GM19452 (cell line): Measurements from ENCODE around the gene CYP46A1.
A peak's percentile ranks its signal among the peaks of the same experiment; 100 is the strongest.
"Not testable (repeated sequence)": the region's sequence is repeated elsewhere in the genome, so short reads cannot be mapped to it uniquely, and the experiment has no call there.

ENCODE experiments used
- ATAC-seq: cut with Tn5 transposase; IDR thresholded peaks from one replicate; pipeline ENCODE4 v1.9.1; 2021; ENCODE audit not compliant: unreplicated experiment

Gene CYP46A1

GRCh38 chr14:99683619-99684409 lies at the start of gene CYP46A1:
TSS of gene CYP46A1 (plus strand) at chr14:99684298. CDS start at chr14:99684418, 120 bp downstream.
- ATAC-seq: peak; percentile 89

- no peak for ATAC-seq
These were observed 49.7 kb upstream of the CYP46A1 start for GRCh38 chr14:99634443-99634842.

- no peak for ATAC-seq
These were observed 49.0 kb upstream of the CYP46A1 start for GRCh38 chr14:99635116-99635515.

DNA sequence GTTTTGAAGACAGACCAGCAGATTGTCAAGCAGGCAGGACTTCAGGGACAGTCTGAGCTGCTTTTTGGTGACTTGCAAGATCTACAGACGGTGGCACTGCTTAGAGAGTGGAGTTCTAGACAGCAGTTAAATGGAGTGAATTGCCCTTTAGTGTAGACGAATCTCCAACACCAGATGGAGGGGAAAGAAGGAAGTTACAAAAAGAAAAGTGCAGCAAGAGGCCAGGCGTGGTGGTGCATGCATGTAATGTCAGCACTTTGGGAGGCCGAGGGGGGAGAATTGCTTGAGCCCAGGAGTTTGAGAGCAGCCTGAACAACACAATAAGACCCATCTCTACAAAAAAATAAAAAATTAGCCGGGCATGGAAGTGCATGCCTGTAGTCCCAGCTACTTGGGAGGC lies 47.6 kb upstream of the CYP46A1 start:
- no peak for ATAC-seq

DNA sequence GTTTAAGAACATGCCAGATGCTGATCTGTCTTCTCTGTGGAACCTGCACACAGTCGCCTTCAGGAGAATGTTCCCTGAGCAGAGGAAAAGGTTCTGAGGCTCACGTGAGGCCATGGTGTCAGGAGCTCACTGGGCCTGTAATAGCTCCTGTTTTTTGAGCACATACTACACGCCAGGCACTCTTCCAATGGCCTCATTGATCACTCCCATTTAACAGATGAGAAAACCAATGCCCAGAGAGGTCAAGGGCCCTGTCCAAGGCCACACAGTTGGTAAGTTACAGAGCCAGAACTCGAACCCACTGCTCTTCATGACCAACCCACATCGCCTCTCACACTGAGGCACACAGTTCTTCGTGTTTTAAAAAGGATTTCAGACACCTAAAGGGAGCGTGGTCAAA lies 46.5 kb upstream of the CYP46A1 start:
- ATAC-seq: no peak

- not testable (repeated sequence) for ATAC-seq
These were observed 41.3 kb upstream of the CYP46A1 start for GRCh38 chr14:99642771-99643170.

- ATAC-seq: no peak
These were observed 40.8 kb upstream of the CYP46A1 start for GRCh38 chr14:99643343-99643742.

DNA sequence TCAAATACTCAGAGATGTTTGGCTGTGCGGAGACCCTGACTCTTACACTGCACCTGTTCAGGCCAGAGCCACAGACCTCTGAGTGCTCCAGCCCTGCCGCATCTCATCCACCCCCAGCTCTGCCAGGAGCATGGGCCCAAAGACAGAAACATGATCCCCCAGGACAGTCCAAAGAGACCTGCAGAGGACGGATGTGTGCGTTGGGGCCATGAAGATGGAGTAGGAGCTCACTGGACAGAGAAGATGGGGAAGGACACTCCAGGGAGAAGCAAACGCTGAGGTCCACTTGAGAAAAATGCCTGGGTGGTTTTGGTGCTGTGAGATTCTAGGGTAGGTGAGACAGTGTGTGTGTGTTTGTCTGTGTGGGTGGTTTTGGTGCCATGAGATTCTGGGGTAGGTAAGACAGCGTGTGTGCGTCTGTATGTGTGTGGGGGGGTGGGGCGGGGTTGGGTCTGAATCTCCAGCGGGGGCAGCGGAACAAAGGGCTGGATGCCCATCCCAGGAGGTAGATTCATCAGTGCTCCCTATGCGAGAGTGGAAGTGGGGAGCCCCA lies 40.0 kb upstream of the CYP46A1 start:
- no peak for ATAC-seq

- no peak for ATAC-seq
These were observed 39.2 kb upstream of the CYP46A1 start, which contains the start of gene HHIPL1 for GRCh38 chr14:99644723-99645544. TSS of gene HHIPL1 (plus strand) at chr14:99645129. CDS start at chr14:99645208, 79 bp downstream.

DNA sequence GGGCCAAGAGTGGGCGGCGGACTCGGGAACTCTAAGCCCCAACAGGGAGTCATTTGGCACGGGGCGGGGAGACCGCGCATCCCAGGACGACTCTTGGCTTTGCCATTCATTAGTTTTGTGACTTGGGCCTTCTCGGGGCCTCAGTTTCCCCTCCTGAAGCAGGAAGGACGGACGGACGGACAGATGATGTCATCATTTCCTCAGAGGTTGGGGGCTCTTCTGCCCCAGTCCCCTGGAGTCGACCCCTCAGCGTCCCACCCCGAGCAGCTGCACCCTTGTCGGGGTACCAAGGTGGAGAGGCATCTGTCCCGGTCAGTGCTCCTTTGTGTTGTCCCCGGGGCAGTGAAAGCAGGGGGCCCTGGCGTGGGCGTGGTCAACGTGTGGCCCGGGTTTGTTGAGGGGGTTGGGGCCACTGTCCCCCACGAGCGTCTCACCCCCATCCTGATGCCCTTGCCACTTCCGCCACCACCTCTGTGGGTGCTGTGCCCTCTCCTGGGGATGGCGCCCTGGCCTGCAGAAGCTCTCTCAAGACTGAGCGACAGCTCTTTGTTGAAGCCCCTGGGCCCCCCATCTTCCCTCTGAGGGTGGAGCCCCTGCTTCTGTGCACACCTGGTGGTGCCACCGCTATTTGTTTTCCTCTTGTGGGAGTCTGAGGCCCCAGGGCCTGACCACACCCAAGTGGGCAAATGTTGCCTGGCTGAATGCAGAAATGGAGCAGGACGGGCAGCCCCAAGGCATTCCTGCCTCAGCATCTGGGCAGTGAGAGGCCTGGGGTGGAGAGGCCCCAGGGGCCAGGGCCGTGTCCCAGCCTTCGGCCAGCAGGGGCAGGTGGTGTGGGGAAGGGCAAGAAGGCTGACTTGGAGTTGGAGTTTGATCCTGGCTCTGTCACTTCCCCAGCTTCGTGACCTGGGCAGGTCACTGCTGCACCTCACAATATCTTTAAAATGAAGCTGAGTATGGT lies 38.3 kb upstream of the CYP46A1 start:
- ATAC-seq: no peak

DNA sequence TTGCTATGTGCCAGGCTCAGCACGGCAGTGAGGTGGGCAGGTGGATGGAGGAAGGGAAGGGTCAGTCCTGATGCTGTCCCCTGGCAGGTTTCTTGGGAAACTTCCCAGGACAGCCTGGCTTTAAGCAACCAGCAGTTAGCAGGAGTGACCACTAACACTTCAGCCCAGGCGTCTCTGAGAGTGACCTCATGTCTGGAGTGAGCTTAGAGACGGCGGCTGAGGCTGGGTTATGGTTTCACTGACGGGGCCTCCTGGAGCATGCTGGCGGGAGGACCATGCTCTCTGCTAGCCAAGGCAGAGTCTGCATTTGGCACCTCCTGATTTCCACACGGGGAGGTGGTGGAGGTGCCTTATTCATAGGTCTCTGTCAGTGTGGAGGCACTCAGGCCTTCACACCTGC lies 36.7 kb upstream of the CYP46A1 start:
- no peak for ATAC-seq

DNA sequence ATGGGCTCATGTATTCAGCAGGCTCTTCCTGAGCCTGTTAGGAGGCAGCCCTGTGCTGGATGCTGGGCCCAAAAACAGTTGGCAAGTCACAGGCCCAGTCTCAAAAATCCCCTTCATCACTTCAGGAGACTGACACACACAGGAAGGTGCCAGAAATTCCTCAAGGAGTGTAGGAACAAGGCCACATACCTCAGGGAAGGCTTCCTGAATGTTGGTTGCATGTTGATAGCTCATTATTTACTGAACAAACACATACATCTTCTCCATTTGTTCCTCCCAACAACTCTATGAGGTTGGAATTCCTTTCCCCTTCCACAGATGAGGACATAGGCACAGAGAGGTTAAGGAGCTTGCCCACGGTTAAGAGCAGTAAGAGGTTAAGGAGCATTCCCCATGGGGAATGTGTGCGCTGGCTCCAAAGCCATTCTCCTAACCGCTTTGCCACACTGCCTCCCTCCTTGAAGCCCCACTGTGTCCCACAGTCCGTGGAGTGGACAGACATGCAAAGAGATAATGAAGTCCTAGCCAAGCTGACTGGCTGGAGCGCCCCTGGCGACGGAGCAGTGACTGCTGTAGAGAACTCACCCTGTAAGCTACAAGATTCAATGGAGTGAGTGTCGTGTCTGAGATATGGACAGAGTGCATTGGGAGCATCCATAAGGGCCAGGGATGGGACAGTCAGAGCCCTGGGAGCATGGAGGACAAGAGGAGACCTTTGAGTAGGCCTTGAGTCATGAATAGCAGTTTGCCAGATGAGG lies 35.9 kb upstream of the CYP46A1 start:
- ATAC-seq: no peak

DNA sequence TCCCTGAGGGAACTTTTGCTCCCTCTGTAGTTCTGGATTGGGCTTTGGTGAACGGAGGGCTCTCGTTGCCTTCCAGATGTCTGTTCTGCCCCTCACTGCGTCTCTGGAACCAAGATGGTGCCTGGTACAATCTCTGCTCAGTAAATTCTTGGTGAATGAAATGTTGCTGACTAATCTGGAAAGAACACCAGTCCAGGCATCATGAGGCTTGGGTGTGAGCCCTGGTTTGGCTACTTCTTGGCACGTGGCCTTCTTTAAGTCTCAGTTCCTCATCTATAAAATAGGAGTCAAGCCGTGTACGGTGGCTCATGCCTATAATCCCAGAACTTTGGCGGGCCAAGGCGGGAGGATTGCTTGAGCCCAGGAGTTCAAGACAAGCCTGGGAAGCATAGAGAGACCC lies 34.9 kb upstream of the CYP46A1 start:
- no peak for ATAC-seq

DNA sequence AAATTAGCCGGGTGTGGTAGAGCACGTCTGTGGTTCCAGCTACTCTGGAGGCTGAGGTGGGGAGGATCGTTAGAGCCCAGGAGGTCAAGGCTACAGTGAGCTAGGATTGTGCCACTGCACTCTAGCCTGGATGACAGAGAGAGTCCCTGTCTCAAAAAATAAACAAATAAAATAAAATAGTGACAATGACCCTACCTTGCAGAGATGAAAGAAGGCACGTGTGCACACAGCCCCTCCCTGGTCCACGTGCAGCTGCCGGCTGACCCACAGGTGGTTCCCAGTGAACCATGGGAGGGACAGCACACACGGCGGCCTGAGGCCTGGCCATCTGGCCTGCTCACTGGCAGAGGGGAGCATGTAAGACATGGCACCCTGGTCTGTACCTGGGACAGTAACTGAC lies 34.5 kb upstream of the CYP46A1 start:
- no peak for ATAC-seq

GRCh38 chr14:99650189-99650588 lies 33.9 kb upstream of the CYP46A1 start:
- ATAC-seq: no peak

DNA sequence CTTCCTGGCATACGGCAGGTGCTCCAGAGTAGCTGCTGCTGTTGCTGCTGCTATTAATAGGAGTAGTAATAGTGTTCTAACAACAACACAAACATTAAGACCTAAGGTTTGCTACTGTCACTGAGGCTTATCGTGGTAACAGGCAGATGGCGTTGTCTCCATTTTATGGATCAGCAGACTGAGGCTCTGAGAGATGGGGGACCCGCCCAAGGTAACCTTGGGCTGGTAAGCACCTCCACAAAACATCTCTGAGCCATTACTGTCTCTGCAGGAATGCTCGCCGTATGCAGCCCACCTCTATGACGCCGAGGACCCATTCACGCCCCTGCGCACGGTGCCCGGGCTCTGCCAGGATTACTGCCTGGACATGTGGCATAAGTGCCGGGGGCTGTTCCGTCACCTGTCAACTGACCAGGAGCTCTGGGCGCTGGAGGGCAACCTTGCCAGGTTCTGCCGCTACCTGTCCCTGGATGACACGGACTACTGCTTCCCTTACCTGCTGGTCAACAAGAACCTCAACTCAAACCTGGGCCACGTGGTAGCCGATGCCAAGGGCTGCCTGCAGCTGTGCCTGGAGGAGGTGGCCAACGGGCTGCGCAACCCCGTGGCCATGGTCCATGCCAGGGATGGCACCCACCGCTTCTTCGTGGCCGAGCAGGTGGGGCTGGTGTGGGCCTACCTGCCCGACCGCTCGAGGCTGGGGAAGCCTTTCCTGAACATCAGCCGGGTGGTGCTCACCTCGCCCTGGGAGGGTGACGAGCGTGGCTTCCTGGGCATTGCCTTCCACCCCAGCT lies 31.9 kb upstream of the CYP46A1 start:
- ATAC-seq: no peak

- no peak for ATAC-seq
These were observed 29.7 kb upstream of the CYP46A1 start for GRCh38 chr14:99654235-99654985.

- no peak for ATAC-seq
These were observed 28.6 kb upstream of the CYP46A1 start for GRCh38 chr14:99655521-99655920.
